Nephron (organoid): ENCODE results near the gene OIP5.
A peak's percentile ranks its signal among the peaks of the same experiment; 100 is the strongest.
"Not testable (repeated sequence)": the region's sequence is repeated elsewhere in the genome, so short reads cannot be mapped to it uniquely, and the experiment has no call there.

Source experiments
- H3K27ac Mint-ChIP-seq, 3 experiments: 2 replicates each; pipeline ENCODE4 v1.8.0; 2020; ENCODE audit warnings: mixed read lengths in 3 of 3, mild to moderate bottlenecking in 2 of 3, moderate library complexity in 1 of 3
- H3K27me3 Mint-ChIP-seq: 2 replicates; pipeline ENCODE4 v1.8.0; 2021; ENCODE audit warnings: low read depth, mild to moderate bottlenecking, moderate library complexity, mixed read lengths
- H3K36me3 Mint-ChIP-seq: 2 replicates; pipeline ENCODE4 v1.8.0; 2020; ENCODE audit warnings: low read depth, mixed read lengths
- H3K4me1 Mint-ChIP-seq: 2 replicates; pipeline ENCODE4 v1.8.0; 2020; ENCODE audit warnings: mixed read lengths
- H3K4me3 Mint-ChIP-seq, 3 experiments: 2 replicates each; pipeline ENCODE4 v1.8.0; 2020; ENCODE audit warnings: mild to moderate bottlenecking in 3 of 3, mixed read lengths in 3 of 3, moderate library complexity in 2 of 3
- H3K9me3 Mint-ChIP-seq: 2 replicates; pipeline ENCODE4 v1.8.0; 2020; ENCODE audit warnings: mixed read lengths
- CTCF ChIP-seq, 3 experiments: fragments of 200-600 bp; sonication (generic); IDR thresholded peaks; one replicate each; pipeline ENCODE4 v1.5.0; 2021; ENCODE audit warnings: antibody characterized with exemption in 3 of 3; ENCODE audit not compliant: unreplicated experiment in 3 of 3

Gene OIP5

DNA sequence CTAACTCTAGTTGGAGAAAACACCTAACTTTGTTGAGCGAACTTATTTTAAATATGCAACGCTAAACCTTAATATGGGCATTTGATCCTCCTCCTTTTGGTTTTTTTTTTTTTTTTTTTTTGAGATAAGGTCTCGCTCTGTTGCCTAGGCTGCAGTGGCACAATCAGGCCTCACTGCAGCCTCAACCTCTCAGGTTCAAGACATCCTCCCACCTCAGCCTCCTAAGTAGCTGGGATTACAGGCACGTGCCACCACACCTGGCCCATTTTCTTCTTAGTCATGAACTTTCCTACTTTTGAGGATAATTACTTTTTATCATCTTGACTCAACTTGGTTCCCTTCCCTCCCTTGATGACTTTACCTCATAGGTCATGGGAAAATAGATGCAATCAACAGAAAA is 4.2 kb upstream of the OIP5 start:
- Mint-ChIP-seq H3K9me3 (no peaks in the 10 kb centered on the region), H3K4me3 (no peak overlapping the region), H3K27me3 (no peaks in the 10 kb centered on the region), H3K4me1 (peaks cover 34% of the 10 kb centered on the region), H3K36me3 (peaks cover 26% of the 10 kb centered on the region), H3K27ac (no peak overlapping the region)
- TF ChIP-seq CTCF (IDR thresholded peaks at IDR 0.05; ENCODE audit: unreplicated experiment in 3 of 3), result no peak

DNA sequence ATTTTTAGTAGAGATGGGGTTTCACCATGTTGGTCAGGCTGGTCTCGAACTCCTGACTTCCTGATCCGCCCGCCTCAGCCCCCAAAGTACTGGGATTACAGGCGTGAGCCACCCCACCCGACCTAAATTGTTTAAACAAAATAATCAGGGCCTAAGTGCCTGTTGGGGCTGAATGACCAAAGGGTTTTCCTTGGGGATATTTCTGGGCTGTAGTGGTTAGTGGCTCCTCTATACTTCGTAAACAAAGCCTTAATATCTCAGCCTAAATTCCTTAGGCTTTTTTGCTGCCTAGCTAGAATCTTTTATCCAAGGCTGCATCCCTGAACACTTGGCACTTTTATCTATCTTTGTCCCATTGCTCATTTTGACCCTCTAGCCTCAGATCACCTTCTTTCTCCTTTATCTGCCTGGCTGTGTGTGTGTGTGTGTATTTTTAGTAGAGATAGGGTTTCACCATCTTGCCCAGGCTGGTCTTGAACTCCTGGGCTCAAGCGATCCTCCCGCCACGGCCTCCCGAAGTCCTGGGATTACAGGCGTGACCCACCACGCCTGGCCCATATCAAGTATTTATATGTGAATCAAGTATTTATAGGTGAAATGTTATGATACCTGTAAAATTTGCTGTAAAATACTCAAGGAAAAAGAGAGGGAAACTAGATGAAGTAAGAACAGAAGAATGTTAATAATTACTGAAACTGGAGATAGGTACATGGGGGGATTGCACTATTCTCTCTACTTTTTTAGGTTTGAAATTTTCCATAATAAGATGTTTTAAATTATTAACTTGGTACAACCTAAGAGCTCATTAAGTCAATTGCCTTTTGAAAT is 2.1 kb upstream of the OIP5 start:
- peak overlapping the region; percentile 43 to 73 (median 55) for H3K27ac Mint-ChIP-seq
- no peak for TF ChIP-seq CTCF (IDR thresholded peaks at IDR 0.05; ENCODE audit: unreplicated experiment in 3 of 3)
- no peaks in the 10 kb centered on the region for H3K27me3 Mint-ChIP-seq
- H3K36me3 Mint-ChIP-seq, result peaks cover 12% of the 10 kb centered on the region
- H3K4me1 Mint-ChIP-seq, result peaks cover 41% of the 10 kb centered on the region
- peak overlapping the region; percentile 96 to 99 (median 98) for H3K4me3 Mint-ChIP-seq
- H3K9me3 Mint-ChIP-seq, result no peaks in the 10 kb centered on the region

DNA sequence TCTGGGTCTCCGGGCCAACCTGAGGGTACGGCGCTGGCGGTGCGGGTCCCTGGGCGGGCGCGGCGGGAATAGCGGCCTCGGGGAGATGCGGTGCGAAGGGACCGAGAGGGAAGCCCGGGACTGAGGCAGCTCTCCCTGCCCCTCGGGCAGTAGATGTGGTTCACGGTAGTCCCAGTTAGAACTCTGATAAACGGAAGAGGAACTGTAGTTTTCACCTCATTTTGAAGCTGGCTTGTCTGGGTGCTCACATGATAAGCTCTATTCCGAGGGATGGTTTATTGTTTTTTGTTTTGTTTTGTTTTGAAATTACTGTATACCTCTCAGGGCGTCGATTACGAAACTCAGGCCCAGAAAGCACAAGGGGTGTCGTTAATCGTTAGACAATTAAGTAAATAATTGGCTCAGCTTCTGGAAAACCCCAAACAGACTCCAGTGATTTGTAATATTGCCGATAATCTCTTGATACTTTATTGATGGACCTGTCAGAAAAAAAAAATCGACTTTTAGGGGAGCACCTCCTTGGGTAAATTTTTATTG is 703 bp upstream of the OIP5 start:
- H3K36me3 Mint-ChIP-seq, result peaks cover 17% of the 10 kb centered on the region
- H3K27ac Mint-ChIP-seq, result peak overlapping the region; percentile 88 to 91 (median 88)
- TF ChIP-seq CTCF (IDR thresholded peaks at IDR 0.05; ENCODE audit: unreplicated experiment in 3 of 3), result no peak
- no peaks in the 10 kb centered on the region for H3K9me3 Mint-ChIP-seq
- H3K4me3 Mint-ChIP-seq, result peak overlapping the region; percentile 96 to 99 (median 98)
- no peaks in the 10 kb centered on the region for H3K27me3 Mint-ChIP-seq
- H3K4me1 Mint-ChIP-seq, result peaks cover 37% of the 10 kb centered on the region

DNA sequence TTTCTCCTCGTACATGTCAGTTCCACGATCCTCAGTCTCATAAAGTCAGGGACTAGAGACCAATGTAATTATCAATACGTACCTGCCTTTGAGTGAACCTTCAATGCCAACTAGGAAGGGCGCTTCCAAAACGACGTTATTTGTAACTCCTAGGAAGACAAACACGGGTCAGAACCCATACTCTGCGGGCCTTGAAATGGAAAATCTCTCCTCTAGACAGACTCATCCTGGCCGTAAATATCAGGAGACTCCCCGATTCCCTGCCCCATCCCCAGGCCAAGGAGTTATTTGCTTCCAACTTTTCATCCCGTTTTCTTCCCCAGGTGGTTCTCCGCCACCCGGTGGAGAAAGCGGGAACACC is 578 bp downstream of the OIP5 start:
- Mint-ChIP-seq H3K4me3 (peak overlapping the region; percentile 96 to 99 (median 98)), H3K9me3 (no peaks in the 10 kb centered on the region), H3K36me3 (peaks cover 14% of the 10 kb centered on the region), H3K4me1 (peaks cover 31% of the 10 kb centered on the region), H3K27ac (peak overlapping the region; percentile 77 to 91 (median 88)), H3K27me3 (no peaks in the 10 kb centered on the region)
- no peak for TF ChIP-seq CTCF (IDR thresholded peaks at IDR 0.05; ENCODE audit: unreplicated experiment in 3 of 3)

GRCh38 chr15:41331281-41331680 is 1.1 kb downstream of the OIP5 start:
- Mint-ChIP-seq H3K27ac (peak overlapping the region; percentile 77 to 91 (median 88)), H3K36me3 (peaks cover 17% of the 10 kb centered on the region), H3K27me3 (no peaks in the 10 kb centered on the region), H3K9me3 (no peaks in the 10 kb centered on the region), H3K4me3 (peak overlapping the region; percentile 96 to 99 (median 98)), H3K4me1 (peaks cover 26% of the 10 kb centered on the region)
- no peak for TF ChIP-seq CTCF (IDR thresholded peaks at IDR 0.05; ENCODE audit: unreplicated experiment in 3 of 3)

- Mint-ChIP-seq H3K4me1 (no peaks in the 10 kb centered on the region), H3K27ac (no peak overlapping the region), H3K36me3 (peaks cover 41% of the 10 kb centered on the region), H3K4me3 (no peak overlapping the region), H3K27me3 (no peaks in the 10 kb centered on the region), H3K9me3 (no peaks in the 10 kb centered on the region)
- no peak for TF ChIP-seq CTCF (IDR thresholded peaks at IDR 0.05; ENCODE audit: unreplicated experiment in 3 of 3)
These were observed 8.8 kb downstream of the OIP5 start for GRCh38 chr15:41323611-41324010.

DNA sequence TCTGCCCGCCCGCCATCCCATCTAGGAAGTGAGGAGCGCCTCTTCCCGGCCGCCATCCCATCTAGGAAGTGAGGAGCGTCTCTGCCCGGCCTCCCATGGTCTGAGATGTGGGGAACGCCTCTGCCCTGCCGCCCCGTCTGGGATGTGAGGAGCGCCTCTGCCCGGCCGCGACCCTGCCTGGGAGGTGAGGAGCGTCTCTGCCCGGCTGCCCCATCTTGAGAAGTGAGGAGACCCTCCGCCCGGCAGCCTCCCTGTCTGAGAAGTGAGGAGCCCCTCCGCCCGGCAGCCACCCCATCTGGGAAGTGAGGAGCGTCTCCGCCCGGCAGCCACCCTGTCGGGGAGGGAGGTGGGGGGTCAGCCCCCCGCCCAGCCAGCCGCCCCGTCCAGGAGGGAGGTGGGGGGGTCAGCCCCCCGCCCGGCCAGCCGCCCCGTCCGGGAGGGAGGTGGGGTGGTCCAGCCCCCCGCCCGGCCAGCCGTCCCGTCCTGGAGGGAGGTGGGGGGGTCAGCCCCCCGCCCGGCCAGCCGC is 11.5 kb downstream of the OIP5 start:
- H3K36me3 Mint-ChIP-seq, result peaks cover 45% of the 10 kb centered on the region
- not testable (repeated sequence) for H3K27ac Mint-ChIP-seq, H3K4me3 Mint-ChIP-seq, H3K4me1 Mint-ChIP-seq, H3K27me3 Mint-ChIP-seq, H3K9me3 Mint-ChIP-seq
